GM12875 (cell line): Measurements from ENCODE around the gene NEB.

ENCODE experiments used
- H3K4me3 ChIP-seq: one replicate; pipeline ENCODE4 v1.5.1; 2011; ENCODE audit warnings: low read depth, low read length, control low read depth
- TF ChIP-seq, protein P1 (sequence below): IDR thresholded peaks from 2 replicates; pipeline ENCODE4 v1.5.1; 2011; ENCODE audit warnings: low read depth, mild to moderate bottlenecking, control low read depth, inconsistent platforms, low read length, moderate library complexity, borderline replicate concordance; ENCODE audit not compliant: insufficient read depth

Gene NEB

DNA sequence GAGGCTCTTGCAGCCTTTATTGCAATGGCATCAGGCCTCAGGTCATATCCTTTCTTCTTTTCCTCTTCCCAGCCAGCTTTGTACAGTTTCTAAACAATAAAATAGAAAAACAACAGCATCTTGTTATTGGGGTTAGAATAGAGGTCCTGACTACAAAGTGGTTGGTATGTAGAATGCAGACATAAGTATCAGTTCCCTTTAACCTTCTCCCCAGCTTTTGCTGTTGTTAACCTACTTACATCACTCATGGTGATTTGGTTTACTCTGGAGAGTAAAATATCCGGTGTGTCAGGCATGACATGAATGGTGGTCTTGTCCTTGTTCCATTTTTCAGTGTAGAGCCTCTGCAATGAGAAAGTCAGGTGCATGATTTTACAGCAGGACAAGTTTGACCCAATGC is 69.8 kb downstream of the NEB start:
- no peak overlapping the region for H3K4me3 ChIP-seq
- TF ChIP-seq, protein P1, sequence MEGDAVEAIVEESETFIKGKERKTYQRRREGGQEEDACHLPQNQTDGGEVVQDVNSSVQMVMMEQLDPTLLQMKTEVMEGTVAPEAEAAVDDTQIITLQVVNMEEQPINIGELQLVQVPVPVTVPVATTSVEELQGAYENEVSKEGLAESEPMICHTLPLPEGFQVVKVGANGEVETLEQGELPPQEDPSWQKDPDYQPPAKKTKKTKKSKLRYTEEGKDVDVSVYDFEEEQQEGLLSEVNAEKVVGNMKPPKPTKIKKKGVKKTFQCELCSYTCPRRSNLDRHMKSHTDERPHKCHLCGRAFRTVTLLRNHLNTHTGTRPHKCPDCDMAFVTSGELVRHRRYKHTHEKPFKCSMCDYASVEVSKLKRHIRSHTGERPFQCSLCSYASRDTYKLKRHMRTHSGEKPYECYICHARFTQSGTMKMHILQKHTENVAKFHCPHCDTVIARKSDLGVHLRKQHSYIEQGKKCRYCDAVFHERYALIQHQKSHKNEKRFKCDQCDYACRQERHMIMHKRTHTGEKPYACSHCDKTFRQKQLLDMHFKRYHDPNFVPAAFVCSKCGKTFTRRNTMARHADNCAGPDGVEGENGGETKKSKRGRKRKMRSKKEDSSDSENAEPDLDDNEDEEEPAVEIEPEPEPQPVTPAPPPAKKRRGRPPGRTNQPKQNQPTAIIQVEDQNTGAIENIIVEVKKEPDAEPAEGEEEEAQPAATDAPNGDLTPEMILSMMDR = no peak

DNA sequence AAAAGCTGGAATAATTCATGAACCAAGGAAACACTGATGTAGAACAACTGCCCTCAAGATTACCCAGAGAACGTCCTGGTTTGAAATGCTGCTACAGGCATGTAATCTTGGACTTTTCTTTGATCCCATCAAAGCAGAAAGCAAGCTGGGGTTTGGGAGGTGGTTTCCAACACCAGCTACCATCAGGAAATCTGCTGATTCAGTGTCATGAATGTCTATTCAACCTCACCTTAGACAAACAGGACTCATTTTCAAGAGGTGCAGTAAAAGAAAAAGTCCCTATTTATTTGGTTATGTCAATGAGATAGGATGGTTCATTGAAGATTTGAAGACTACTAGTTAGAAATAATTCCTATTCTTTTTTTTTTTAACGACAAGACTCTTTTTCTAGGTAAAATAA is 72.7 kb downstream of the NEB start:
- H3K4me3 ChIP-seq = no peak overlapping the region
- TF ChIP-seq, protein P1 = no peak

DNA sequence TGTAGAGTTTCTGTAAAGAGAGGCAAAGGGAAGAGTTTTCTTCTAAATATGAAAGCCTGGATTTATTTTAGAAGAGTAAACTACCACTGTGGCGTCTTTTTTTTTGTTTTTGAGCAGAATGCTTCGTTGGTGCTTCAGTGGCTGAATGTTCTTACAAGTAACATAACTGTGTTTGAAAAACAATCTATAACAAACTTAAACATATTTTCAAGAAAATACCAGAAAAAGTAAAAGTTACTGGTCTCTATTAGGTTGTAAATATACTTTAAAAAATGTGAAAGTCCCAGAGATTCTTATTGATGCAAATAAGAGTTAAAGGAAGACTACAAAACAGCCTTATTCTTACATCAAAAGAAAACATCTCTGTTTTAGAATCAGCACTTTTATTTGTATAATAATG is 76.2 kb downstream of the NEB start:
- TF ChIP-seq, protein P1 = no peak

DNA sequence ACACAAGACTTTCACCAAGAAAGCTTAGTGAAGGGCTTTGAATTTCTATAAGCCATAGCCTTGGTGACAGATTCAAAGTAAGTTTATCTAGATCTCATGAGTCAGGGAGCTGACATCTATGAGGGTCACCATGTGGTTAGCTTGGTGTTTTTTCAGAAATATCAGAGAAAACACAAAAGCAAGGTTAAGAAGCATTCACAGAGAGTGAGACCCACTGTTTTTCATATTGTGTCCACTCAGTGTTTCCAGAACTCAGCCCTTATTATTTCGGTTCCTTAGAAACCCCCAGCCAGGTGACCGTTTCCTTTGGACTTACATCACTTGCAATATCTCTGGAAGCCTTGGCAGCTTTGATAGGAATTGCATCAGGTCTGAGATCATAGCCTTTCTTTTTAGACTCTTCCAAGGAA is 76.6 kb downstream of the NEB start:
- no peak overlapping the region for H3K4me3 ChIP-seq
- TF ChIP-seq, protein P1 = no peak

More for the DNA sequence above, 76.2 kb downstream of the NEB start:
- H3K4me3 ChIP-seq = no peak overlapping the region

DNA sequence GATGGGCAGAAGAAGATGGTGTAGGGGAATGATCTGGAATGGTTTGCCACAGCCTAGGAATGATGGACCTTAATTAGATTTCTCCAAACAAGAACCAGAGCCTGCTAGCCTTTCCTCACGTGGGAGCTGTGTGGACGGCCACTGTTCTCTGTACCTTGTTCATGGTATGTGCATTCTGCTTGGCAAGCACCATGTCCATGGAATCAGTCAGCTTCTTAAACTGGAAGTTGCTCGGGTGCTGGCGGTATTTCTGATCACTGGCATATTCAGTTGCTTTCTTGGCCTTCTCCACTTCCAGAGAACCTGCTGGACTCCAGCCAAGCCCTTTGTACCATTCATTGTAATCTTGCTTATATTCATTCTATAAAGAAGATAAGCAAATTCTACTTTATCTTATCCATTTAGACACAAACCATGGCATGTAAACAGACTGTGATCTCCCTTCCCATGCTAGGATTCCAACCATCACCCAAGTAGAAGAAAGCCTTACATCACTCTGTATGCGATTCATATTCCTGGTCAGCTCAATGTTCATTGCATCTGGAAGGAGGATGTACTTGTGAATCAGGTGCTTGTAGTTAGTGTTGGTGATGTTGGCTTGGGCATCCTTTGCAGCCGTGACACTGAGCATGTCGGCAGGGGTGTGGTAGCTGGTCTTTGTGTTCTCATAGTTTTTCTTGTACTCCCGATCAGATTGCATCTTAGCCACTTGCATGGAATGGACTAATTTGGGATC is 78.4 kb downstream of the NEB start:
- no peak overlapping the region for H3K4me3 ChIP-seq
- TF ChIP-seq, protein P1 = no peak

DNA sequence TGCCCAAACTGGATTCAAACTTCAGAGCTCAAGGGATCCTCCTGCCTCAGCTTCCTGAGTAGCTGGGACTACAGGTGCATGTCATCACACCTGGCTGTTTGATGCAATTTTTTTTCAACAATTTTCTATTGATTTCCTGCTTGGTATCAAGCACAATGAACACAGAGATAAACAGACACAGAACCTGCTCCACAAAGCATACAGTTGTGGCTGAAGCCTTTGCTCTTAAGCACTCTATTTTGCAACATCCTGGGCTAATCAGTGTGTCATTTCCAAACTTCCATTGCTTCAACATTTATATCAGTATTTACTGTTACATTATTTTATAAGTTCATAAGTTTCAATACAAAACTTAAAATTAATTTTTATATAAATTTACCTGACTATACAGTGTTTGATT is 79.4 kb downstream of the NEB start:
- TF ChIP-seq, protein P1 = no peak

DNA sequence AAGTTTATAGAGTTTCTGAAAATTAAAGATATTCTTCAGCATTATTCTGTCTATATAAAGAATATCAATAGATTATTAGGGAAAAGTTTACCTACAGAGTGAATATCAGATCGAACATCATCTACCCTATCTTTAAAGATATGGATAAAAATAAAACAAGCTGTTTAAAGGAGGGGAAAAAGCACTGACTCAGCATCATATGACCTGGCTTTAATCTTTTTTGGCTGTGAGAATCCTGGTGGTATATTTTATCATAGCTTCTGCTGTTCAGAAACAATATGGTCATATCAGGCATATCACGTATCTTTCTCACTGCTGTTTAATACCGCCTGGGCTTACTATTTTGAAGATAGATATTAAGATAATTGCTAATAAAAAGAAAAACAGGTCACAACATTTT is 80.2 kb downstream of the NEB start:
- TF ChIP-seq, protein P1 = no peak
- no peak overlapping the region for H3K4me3 ChIP-seq

More for the DNA sequence above, 79.4 kb downstream of the NEB start:
- H3K4me3 ChIP-seq = no peak overlapping the region
